ENCODE measurements around the gene DCLK1. TPM values are rescaled to one million over a fixed set of nuclear protein-coding genes. Genes with fewer than 3 reads are reported as not detected.

The DCLK1 gene
- total and polyA plus RNA-seq, 10 of the 15 experiments (the other 5 are each of a cell fraction or from before 2014, with no cell fraction given) = not detected

GRCh38 chr13:35908226-35908625 is 223.0 kb downstream of the DCLK1 start:
- ATAC-seq (no peak), DNase-seq (ENCODE audit: low read depth, low spot score) (no peak), FAIRE-seq (no peak)
- ChIA-PET RAD21 (ENCODE audit: unreplicated experiment) (no interaction called here), SMC1A (ENCODE audit: uncharacterized antibody, unreplicated experiment) (interaction anchor here (0.6 to 1.3 kb wide), 3 partner anchors 12 to 86 kb away, joined by 3 to 5 read pairs (median 4); no protein-coding TSS in a partner anchor), POLR2A (no interaction called here), CTCF (interaction anchor here (0.7 kb wide), 1 partner anchor 73 kb away, joined by 3 read pairs; no protein-coding TSS in a partner anchor)
- Histone ChIP-seq H3K4me3 (no peak overlapping the region), H3K36me3 (ENCODE audit: control insufficient read depth in 2 of 2, insufficient read depth in 2 of 2, low read length in 1 of 2) (no peaks in the 10 kb centered on the region), H3K79me2 (ENCODE audit: control insufficient read depth, insufficient read depth, low read length) (no peaks in the 10 kb centered on the region), H3K4me2 (ENCODE audit: control insufficient read depth, insufficient read depth) (no peak overlapping the region), H3K27me3 (replicated peaks in 1 of 2; ENCODE audit: control insufficient read depth in 2 of 2, insufficient read depth in 2 of 2, low read length in 1 of 2) (no peaks in the 10 kb centered on the region), H3K27ac (ENCODE audit: control insufficient read depth, insufficient read depth) (no peak overlapping the region), H3K9me3 (replicated peaks; ENCODE audit: control insufficient read depth, insufficient read depth, low read length) (no peaks in the 10 kb centered on the region), H2AFZ (ENCODE audit: control insufficient read depth, low read depth, low read length) (no peak overlapping the region), H4K20me1 (ENCODE audit: control insufficient read depth, insufficient read depth) (no peaks in the 10 kb centered on the region), H3K9ac (ENCODE audit: control insufficient read depth, insufficient read depth, low read length) (no peak overlapping the region), H3K4me1 (ENCODE audit: control insufficient read depth, insufficient read depth, low read length) (no peaks in the 10 kb centered on the region)
- in situ Hi-C loops (cut with MboI) = no loop called here
- TF ChIP-seq RAD21 (IDR thresholded peaks at IDR 0.05; ENCODE audit: insufficient read depth, low read depth, low read length) (no peak), POLR2AphosphoS5 (IDR thresholded peaks at IDR 0.05; ENCODE audit: low read length) (no peak)
- WGBS (ENCODE audit: insufficient coverage, insufficient replicate concordance, low lambda C conversion rate, missing lambda C conversion rate) = 27% methylated on average over 1 of the region's 1 CpG
- intact Hi-C loops (cut with micrococcal nuclease; ENCODE audit: unreplicated experiment) = no loop called here
- BruUV-seq (replicated peaks) = no TSS peak

GRCh38 chr13:35906636-35907035 is 224.5 kb downstream of the DCLK1 start:
- WGBS (ENCODE audit: insufficient coverage, insufficient replicate concordance, low lambda C conversion rate, missing lambda C conversion rate) = 42% methylated on average over 4 of the region's 4 CpGs
- SMC1A ChIA-PET (ENCODE audit: uncharacterized antibody, unreplicated experiment) = no interaction called here
- ATAC-seq (no peak), FAIRE-seq (no peak), DNase-seq (ENCODE audit: low read depth, low spot score) (no peak)
- no peak overlapping the region for H3K4me3 ChIP-seq
- H3K27ac ChIP-seq (ENCODE audit: control insufficient read depth, insufficient read depth) = no peak overlapping the region
- no peak overlapping the region for H3K4me2 ChIP-seq (ENCODE audit: control insufficient read depth, insufficient read depth)
- intact Hi-C loops (cut with micrococcal nuclease; ENCODE audit: unreplicated experiment) = no loop called here
- no peak for TF ChIP-seq RCOR1 (conservative IDR thresholded peaks at IDR 0.05; ENCODE audit: low read depth, low read length)
- H3K9ac ChIP-seq (ENCODE audit: control insufficient read depth, insufficient read depth, low read length) = no peak overlapping the region
- no peaks in the 10 kb centered on the region for H4K20me1 ChIP-seq (ENCODE audit: control insufficient read depth, insufficient read depth)
- POLR2A ChIA-PET = no interaction called here
- H3K4me1 ChIP-seq (ENCODE audit: control insufficient read depth, insufficient read depth, low read length) = no peaks in the 10 kb centered on the region
- H2AFZ ChIP-seq (ENCODE audit: control insufficient read depth, low read depth, low read length) = no peak overlapping the region
- RAD21 ChIA-PET (ENCODE audit: unreplicated experiment) = no interaction called here
- CTCF ChIA-PET = no interaction called here
- no peaks in the 10 kb centered on the region for H3K9me3 ChIP-seq (replicated peaks; ENCODE audit: control insufficient read depth, insufficient read depth, low read length)
- no TSS peak for BruUV-seq (replicated peaks)
- no peaks in the 10 kb centered on the region for H3K79me2 ChIP-seq (ENCODE audit: control insufficient read depth, insufficient read depth, low read length)
- in situ Hi-C loops (cut with MboI) = no loop called here
- no peaks in the 10 kb centered on the region for H3K27me3 ChIP-seq (replicated peaks in 1 of 2; ENCODE audit: control insufficient read depth in 2 of 2, insufficient read depth in 2 of 2, low read length in 1 of 2)
- no peaks in the 10 kb centered on the region for H3K36me3 ChIP-seq (ENCODE audit: control insufficient read depth in 2 of 2, insufficient read depth in 2 of 2, low read length in 1 of 2)
